Measurements from ENCODE around the gene FXYD3. TPM values are rescaled to one million over a fixed set of nuclear protein-coding genes. Genes with fewer than 3 reads are reported as not detected.

The FXYD3 gene
- total and polyA plus RNA-seq, 4 donors: 130 to 467 (median 160) TPM

DNA sequence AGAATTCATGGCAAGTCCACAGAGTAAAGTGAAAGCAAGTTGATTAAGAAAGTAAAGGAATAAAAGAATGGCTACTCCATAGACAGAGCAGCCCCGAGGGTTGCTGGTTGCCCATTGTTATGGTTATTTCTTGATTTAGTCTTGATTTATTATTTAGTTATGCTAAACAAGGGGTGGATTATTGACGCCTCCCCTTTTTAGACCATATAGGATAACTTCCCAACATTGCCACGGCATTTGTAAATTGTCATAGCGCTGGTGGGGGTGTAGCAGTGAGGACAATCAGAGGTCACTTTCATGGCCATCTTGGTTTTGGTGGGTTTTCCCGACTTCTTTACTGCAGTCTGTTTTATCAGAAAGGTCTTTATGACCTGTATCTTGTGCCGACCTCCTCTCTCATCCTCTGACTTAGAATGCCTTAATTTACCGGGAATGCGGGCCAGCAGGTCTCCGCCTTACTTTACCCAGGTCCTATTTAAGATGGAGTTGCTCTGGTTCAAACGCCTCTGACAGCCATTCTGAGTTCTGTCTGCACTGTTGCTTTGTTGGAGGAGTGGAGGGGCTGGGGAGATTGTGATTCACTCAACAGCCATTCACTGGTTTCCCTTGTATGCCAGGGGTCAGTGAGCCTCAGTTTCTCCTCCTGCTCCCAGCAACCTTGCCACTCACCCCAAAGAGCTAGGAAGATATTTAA is 46.5 kb upstream of the FXYD3 start:
- Histone ChIP-seq H3K36me3 (ENCODE audit: control insufficient read depth in 4 of 4, insufficient read depth in 4 of 4, low read length in 4 of 4) (no peaks in the 10 kb centered on the region), H3K9ac (ENCODE audit: insufficient read depth in 1 of 2, low read length in 2 of 2) (no peak overlapping the region), H3K4me1 (ENCODE audit: control insufficient read depth in 5 of 5, insufficient read depth in 5 of 5, low read length in 5 of 5) (peaks cover 0 to 5% (median 0%) of the 10 kb centered on the region in 5 donors), H3K9me3 (ENCODE audit: control insufficient read depth in 4 of 4, insufficient read depth in 3 of 4, low read length in 3 of 4) (peaks cover 0 to 5% (median 0%) of the 10 kb centered on the region in 4 donors), H3K27me3 (ENCODE audit: control insufficient read depth in 3 of 3, insufficient read depth in 3 of 3, low read length in 2 of 3) (no peaks in the 10 kb centered on the region), H3K27ac (ENCODE audit: low read depth in 1 of 2, low read length in 1 of 2) (no peak overlapping the region), H3K4me3 (no peak overlapping the region)
- WGBS, 2 donors: 79 to 89% methylated on average over 10 of the region's 10 CpGs
- DNase-seq: no peak
- ATAC-seq (ENCODE audit: insufficient read depth, low FRiP score): no peak
- TF ChIP-seq, protein P1, sequence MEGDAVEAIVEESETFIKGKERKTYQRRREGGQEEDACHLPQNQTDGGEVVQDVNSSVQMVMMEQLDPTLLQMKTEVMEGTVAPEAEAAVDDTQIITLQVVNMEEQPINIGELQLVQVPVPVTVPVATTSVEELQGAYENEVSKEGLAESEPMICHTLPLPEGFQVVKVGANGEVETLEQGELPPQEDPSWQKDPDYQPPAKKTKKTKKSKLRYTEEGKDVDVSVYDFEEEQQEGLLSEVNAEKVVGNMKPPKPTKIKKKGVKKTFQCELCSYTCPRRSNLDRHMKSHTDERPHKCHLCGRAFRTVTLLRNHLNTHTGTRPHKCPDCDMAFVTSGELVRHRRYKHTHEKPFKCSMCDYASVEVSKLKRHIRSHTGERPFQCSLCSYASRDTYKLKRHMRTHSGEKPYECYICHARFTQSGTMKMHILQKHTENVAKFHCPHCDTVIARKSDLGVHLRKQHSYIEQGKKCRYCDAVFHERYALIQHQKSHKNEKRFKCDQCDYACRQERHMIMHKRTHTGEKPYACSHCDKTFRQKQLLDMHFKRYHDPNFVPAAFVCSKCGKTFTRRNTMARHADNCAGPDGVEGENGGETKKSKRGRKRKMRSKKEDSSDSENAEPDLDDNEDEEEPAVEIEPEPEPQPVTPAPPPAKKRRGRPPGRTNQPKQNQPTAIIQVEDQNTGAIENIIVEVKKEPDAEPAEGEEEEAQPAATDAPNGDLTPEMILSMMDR (IDR thresholded peaks at IDR 0.05; ENCODE audit: control extremely low read depth, extremely low read depth): no peak

DNA sequence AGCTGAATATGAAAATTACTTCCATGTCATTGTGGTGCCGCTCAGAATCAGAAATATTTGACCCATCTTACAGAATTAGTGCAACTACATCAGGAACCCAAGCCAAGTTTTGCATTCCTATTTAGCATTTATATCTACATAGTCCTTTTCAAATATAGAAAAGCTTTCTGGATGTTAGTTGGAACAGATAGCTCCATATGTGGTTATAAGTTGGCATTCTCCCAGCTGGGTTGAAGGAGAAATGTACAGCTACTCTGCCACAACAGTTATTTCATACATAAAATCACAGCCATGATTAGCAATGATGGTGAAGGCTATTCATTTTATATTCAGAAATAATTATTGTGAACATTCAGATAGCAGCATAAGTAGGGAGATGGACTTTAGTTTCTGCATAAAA is 45.9 kb upstream of the FXYD3 start:
- no peak overlapping the region for H3K4me3 ChIP-seq
- TF ChIP-seq, protein P1 (IDR thresholded peaks at IDR 0.05; ENCODE audit: control extremely low read depth, extremely low read depth): no peak
- ATAC-seq (ENCODE audit: insufficient read depth, low FRiP score) (no peak), DNase-seq (peak in 2 of 3 donors; percentile 51 to 68)
- no peaks in the 10 kb centered on the region for H3K36me3 ChIP-seq (ENCODE audit: control insufficient read depth in 4 of 4, insufficient read depth in 4 of 4, low read length in 4 of 4)
- H3K9ac ChIP-seq (ENCODE audit: insufficient read depth in 1 of 2, low read length in 2 of 2): no peak overlapping the region
- no peak overlapping the region for H3K27ac ChIP-seq (ENCODE audit: low read depth in 1 of 2, low read length in 1 of 2)
- peaks cover 0 to 5% (median 0%) of the 10 kb centered on the region in 5 donors for H3K4me1 ChIP-seq (ENCODE audit: control insufficient read depth in 5 of 5, insufficient read depth in 5 of 5, low read length in 5 of 5)
- 90 to 94% methylated on average over 1 of the region's 1 CpG for WGBS, 2 donors
- no peaks in the 10 kb centered on the region for H3K27me3 ChIP-seq (ENCODE audit: control insufficient read depth in 3 of 3, insufficient read depth in 3 of 3, low read length in 2 of 3)
- H3K9me3 ChIP-seq (ENCODE audit: control insufficient read depth in 4 of 4, insufficient read depth in 3 of 4, low read length in 3 of 4): peaks cover 0 to 5% (median 0%) of the 10 kb centered on the region in 4 donors

DNA sequence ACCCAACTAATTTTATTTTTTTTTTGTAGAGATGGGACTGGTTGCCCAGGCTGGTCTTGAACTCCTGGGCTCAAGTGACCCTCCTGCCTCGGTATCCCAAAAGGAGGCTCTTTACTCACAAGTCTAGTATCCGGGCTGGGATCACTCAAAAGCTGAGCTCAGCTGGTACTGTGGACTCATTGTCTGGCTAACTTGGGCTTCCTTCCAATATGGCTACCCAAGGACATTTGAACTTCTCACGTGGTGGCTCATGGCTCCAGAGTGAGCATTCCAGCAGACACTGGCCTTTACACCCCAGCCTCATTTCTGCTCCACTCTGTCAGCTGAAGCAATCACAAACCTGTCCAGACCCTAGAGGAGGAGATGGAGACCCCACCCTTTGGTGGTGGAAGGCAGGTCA is 45.2 kb upstream of the FXYD3 start:
- ATAC-seq (ENCODE audit: insufficient read depth, low FRiP score) (no peak), DNase-seq (no peak)
- no peak overlapping the region for H3K27ac ChIP-seq (ENCODE audit: low read depth in 1 of 2, low read length in 1 of 2)
- no peak overlapping the region for H3K4me3 ChIP-seq
- TF ChIP-seq, protein P1 (IDR thresholded peaks at IDR 0.05; ENCODE audit: control extremely low read depth, extremely low read depth): no peak
- peaks cover 0 to 5% (median 0%) of the 10 kb centered on the region in 5 donors for H3K4me1 ChIP-seq (ENCODE audit: control insufficient read depth in 5 of 5, insufficient read depth in 5 of 5, low read length in 5 of 5)
- 90 to 95% methylated on average over 3 of the region's 3 CpGs for WGBS, 2 donors
- no peaks in the 10 kb centered on the region for H3K36me3 ChIP-seq (ENCODE audit: control insufficient read depth in 4 of 4, insufficient read depth in 4 of 4, low read length in 4 of 4)
- H3K27me3 ChIP-seq (ENCODE audit: control insufficient read depth in 3 of 3, insufficient read depth in 3 of 3, low read length in 2 of 3): no peaks in the 10 kb centered on the region
- H3K9ac ChIP-seq (ENCODE audit: insufficient read depth in 1 of 2, low read length in 2 of 2): no peak overlapping the region
- H3K9me3 ChIP-seq (ENCODE audit: control insufficient read depth in 4 of 4, insufficient read depth in 3 of 4, low read length in 3 of 4): peaks cover 0 to 5% (median 0%) of the 10 kb centered on the region in 4 donors
